ENCODE measurements around the gene F2RL3.

The F2RL3 gene

DNA sequence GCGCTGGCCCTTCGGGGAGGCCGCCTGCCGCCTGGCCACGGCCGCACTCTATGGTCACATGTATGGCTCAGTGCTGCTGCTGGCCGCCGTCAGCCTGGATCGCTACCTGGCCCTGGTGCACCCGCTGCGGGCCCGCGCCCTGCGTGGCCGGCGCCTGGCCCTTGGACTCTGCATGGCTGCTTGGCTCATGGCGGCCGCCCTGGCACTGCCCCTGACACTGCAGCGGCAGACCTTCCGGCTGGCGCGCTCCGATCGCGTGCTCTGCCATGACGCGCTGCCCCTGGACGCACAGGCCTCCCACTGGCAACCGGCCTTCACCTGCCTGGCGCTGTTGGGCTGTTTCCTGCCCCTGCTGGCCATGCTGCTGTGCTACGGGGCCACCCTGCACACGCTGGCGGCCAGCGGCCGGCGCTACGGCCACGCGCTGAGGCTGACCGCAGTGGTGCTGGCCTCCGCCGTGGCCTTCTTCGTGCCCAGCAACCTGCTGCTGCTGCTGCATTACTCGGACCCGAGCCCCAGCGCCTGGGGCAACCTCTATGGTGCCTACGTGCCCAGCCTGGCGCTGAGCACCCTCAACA is 1.2 kb downstream of the F2RL3 start:
- TF ChIP-seq CSDC2 (CRISPR knock-in tag; IDR thresholded peaks at IDR 0.05) (no peak), ZFP3 (CRISPR knock-in tag; IDR thresholded peaks at IDR 0.05) (no peak), TSHZ2 (CRISPR knock-in tag; IDR thresholded peaks at IDR 0.05) (no peak), ESRRG (CRISPR knock-in tag; IDR thresholded peaks at IDR 0.05) (no peak), ARNTL (CRISPR knock-in tag; IDR thresholded peaks at IDR 0.05; ENCODE audit: borderline replicate concordance, low read depth) (no peak), BACH2 (CRISPR knock-in tag; IDR thresholded peaks at IDR 0.05; ENCODE audit: borderline replicate concordance) (no peak), PPARA (CRISPR knock-in tag; IDR thresholded peaks at IDR 0.05; ENCODE audit: borderline replicate concordance) (no peak), ZNF8 (CRISPR knock-in tag; IDR thresholded peaks at IDR 0.05) (no peak)
- TF ChIP-seq, protein P1, sequence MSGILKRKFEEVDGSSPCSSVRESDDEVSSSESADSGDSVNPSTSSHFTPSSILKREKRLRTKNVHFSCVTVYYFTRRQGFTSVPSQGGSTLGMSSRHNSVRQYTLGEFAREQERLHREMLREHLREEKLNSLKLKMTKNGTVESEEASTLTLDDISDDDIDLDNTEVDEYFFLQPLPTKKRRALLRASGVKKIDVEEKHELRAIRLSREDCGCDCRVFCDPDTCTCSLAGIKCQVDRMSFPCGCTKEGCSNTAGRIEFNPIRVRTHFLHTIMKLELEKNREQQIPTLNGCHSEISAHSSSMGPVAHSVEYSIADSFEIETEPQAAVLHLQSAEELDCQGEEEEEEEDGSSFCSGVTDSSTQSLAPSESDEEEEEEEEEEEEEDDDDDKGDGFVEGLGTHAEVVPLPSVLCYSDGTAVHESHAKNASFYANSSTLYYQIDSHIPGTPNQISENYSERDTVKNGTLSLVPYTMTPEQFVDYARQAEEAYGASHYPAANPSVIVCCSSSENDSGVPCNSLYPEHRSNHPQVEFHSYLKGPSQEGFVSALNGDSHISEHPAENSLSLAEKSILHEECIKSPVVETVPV (CRISPR knock-in tag; IDR thresholded peaks at IDR 0.05): no peak
- no peak for ATAC-seq

DNA sequence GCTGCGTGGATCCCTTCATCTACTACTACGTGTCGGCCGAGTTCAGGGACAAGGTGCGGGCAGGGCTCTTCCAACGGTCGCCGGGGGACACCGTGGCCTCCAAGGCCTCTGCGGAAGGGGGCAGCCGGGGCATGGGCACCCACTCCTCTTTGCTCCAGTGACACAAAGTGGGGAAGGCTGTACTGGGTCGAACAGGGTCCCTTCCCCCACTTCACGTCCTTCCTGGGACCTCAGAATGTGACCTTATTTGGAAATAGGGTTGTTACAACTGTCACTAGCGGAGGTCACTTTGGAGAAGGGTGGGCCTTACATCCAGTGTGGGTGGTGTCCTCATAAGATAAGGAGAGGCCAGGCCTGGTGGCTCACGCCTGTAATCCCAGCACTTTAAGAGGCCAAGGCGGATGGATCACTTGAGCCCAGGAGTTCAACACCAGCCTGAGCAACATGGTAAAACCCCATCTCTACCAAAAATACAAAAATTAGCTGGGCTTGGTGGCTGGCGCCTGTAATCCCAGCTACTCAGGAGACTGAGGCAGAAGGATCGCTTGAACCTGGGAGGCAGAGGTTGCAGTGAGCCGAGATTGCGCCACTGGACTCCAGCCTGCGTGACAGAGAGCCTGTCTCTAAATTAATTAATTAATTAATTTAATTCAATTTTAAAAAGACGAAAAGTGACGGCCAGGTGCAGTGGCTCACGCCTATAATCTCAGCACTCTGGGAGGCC is 1.8 kb downstream of the F2RL3 start:
- no peak for ATAC-seq
- TF ChIP-seq RARB (CRISPR knock-in tag; IDR thresholded peaks at IDR 0.05) (no peak), ARNTL (CRISPR knock-in tag; IDR thresholded peaks at IDR 0.05; ENCODE audit: borderline replicate concordance, low read depth) (no peak), BACH2 (CRISPR knock-in tag; IDR thresholded peaks at IDR 0.05; ENCODE audit: borderline replicate concordance) (no peak), TSHZ2 (CRISPR knock-in tag; IDR thresholded peaks at IDR 0.05) (no peak), ESRRG (CRISPR knock-in tag; IDR thresholded peaks at IDR 0.05) (no peak)
- TF ChIP-seq, protein P2, sequence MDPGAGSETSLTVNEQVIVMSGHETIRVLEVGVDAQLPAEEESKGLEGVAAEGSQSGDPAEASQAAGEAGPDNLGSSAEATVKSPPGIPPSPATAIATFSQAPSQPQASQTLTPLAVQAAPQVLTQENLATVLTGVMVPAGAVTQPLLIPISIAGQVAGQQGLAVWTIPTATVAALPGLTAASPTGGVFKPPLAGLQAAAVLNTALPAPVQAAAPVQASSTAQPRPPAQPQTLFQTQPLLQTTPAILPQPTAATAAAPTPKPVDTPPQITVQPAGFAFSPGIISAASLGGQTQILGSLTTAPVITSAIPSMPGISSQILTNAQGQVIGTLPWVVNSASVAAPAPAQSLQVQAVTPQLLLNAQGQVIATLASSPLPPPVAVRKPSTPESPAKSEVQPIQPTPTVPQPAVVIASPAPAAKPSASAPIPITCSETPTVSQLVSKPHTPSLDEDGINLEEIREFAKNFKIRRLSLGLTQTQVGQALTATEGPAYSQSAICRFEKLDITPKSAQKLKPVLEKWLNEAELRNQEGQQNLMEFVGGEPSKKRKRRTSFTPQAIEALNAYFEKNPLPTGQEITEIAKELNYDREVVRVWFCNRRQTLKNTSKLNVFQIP (CRISPR knock-in tag; IDR thresholded peaks at IDR 0.05; ENCODE audit: borderline replicate concordance, low read depth): no peak

GRCh38 chr19:16891696-16892382 is 3.0 kb downstream of the F2RL3 start:
- ATAC-seq: no peak
- no peak for TF ChIP-seq ZFP3 (CRISPR knock-in tag; IDR thresholded peaks at IDR 0.05)
- TF ChIP-seq ISL1 (CRISPR knock-in tag; IDR thresholded peaks at IDR 0.05): no peak

- no peak for ATAC-seq
- TF ChIP-seq TCF4 (CRISPR knock-in tag; IDR thresholded peaks at IDR 0.05; ENCODE audit: borderline replicate concordance): no peak
- TF ChIP-seq ZFP3 (CRISPR knock-in tag; IDR thresholded peaks at IDR 0.05): no peak
- TF ChIP-seq BACH2 (CRISPR knock-in tag; IDR thresholded peaks at IDR 0.05; ENCODE audit: borderline replicate concordance): no peak
- TF ChIP-seq ESRRG (CRISPR knock-in tag; IDR thresholded peaks at IDR 0.05): no peak
- no peak for TF ChIP-seq ZNF70 (CRISPR knock-in tag; IDR thresholded peaks at IDR 0.05)
- no peak for TF ChIP-seq RARB (CRISPR knock-in tag; IDR thresholded peaks at IDR 0.05)
- no peak for TF ChIP-seq GLIS3 (CRISPR knock-in tag; IDR thresholded peaks at IDR 0.05)
- no peak for TF ChIP-seq ZNF565 (CRISPR knock-in tag; conservative IDR thresholded peaks at IDR 0.05; ENCODE audit: low read depth)
- TF ChIP-seq ZNF8 (CRISPR knock-in tag; IDR thresholded peaks at IDR 0.05): no peak
- TF ChIP-seq, protein P3, sequence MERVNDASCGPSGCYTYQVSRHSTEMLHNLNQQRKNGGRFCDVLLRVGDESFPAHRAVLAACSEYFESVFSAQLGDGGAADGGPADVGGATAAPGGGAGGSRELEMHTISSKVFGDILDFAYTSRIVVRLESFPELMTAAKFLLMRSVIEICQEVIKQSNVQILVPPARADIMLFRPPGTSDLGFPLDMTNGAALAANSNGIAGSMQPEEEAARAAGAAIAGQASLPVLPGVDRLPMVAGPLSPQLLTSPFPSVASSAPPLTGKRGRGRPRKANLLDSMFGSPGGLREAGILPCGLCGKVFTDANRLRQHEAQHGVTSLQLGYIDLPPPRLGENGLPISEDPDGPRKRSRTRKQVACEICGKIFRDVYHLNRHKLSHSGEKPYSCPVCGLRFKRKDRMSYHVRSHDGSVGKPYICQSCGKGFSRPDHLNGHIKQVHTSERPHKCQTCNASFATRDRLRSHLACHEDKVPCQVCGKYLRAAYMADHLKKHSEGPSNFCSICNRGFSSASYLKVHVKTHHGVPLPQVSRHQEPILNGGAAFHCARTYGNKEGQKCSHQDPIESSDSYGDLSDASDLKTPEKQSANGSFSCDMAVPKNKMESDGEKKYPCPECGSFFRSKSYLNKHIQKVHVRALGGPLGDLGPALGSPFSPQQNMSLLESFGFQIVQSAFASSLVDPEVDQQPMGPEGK (CRISPR knock-in tag; IDR thresholded peaks at IDR 0.05; ENCODE audit: borderline replicate concordance): no peak
- no peak for TF ChIP-seq ARNTL (CRISPR knock-in tag; IDR thresholded peaks at IDR 0.05; ENCODE audit: borderline replicate concordance, low read depth)
- no peak for TF ChIP-seq CREB5 (CRISPR knock-in tag; IDR thresholded peaks at IDR 0.05; ENCODE audit: low read depth)
- TF ChIP-seq ZFP30 (CRISPR knock-in tag; IDR thresholded peaks at IDR 0.05): no peak
These were observed 3.6 kb downstream of the F2RL3 start for GRCh38 chr19:16892436-16892835.

Measured in SK-N-SH treated with all-trans-retinoic acid at 6 μM for 48 hours (cell line).